H9 (cell line): ENCODE measurements around the gene CLEC4C. TPM values are rescaled to one million over a fixed set of nuclear protein-coding genes. Genes with fewer than 3 reads are reported as not detected.

Source experiments
- DNase-seq: peaks from one replicate; pipeline ENCODE4 v3.0.0-alpha.2; 2017
- H2AFZ ChIP-seq: one replicate; pipeline ENCODE4 v1.6.1; 2013; ENCODE audit warnings: mild to moderate bottlenecking, low read length, control low read depth, moderate library complexity
- H2AK5ac ChIP-seq: 2 replicates; pipeline ENCODE4 v1.6.1; 2013; ENCODE audit warnings: low read length, control low read depth, mixed read lengths; ENCODE audit not compliant: insufficient read length
- H2BK120ac ChIP-seq: one replicate; pipeline ENCODE4 v1.6.1; 2013; ENCODE audit warnings: low read depth, mild to moderate bottlenecking, low read length, control low read depth, inconsistent platforms; ENCODE audit not compliant: poor library complexity, severe bottlenecking
- H2BK12ac ChIP-seq: 2 replicates; pipeline ENCODE4 v1.6.1; 2013; ENCODE audit warnings: low read length, control low read depth, mixed read lengths, low read depth; ENCODE audit not compliant: insufficient read length
- H2BK15ac ChIP-seq: 2 replicates; pipeline ENCODE4 v1.6.1; 2013; ENCODE audit warnings: low read depth, low read length, control low read depth
- H2BK20ac ChIP-seq: one replicate; pipeline ENCODE4 v1.6.1; 2013; ENCODE audit warnings: low read depth, mild to moderate bottlenecking, low read length, control low read depth, inconsistent platforms; ENCODE audit not compliant: poor library complexity, severe bottlenecking
- H2BK5ac ChIP-seq: 2 replicates; pipeline ENCODE4 v1.6.1; 2013; ENCODE audit warnings: low read length, control low read depth, mixed read lengths; ENCODE audit not compliant: insufficient read length
- H3K14ac ChIP-seq: 2 replicates; pipeline ENCODE4 v1.6.1; 2013; ENCODE audit warnings: low read length, control low read depth; ENCODE audit not compliant: insufficient read depth
- H3K18ac ChIP-seq: 2 replicates; pipeline ENCODE4 v1.6.1; 2013; ENCODE audit warnings: low read depth, mild to moderate bottlenecking, mixed read lengths, low read length, control low read depth; ENCODE audit not compliant: insufficient read length
- H3K23ac ChIP-seq: 2 replicates; pipeline ENCODE4 v1.6.1; 2013; ENCODE audit warnings: low read length, control low read depth, mixed read lengths, low read depth; ENCODE audit not compliant: insufficient read length
- H3K23me2 ChIP-seq: 2 replicates; pipeline ENCODE4 v1.6.1; 2013; ENCODE audit warnings: low read depth, mild to moderate bottlenecking, mixed read lengths, low read length, control low read depth; ENCODE audit not compliant: insufficient read length, poor library complexity, severe bottlenecking
- H3K27ac ChIP-seq: 2 replicates; pipeline ENCODE4 v1.5.1; 2013; ENCODE audit warnings: low read length, control low read depth, mixed read lengths, low read depth; ENCODE audit not compliant: insufficient read length
- H3K27me3 ChIP-seq: 2 replicates; pipeline ENCODE4 v1.6.1; 2013; ENCODE audit warnings: low read length, control low read depth, inconsistent platforms; ENCODE audit not compliant: insufficient read depth
- H3K4ac ChIP-seq: 2 replicates; pipeline ENCODE4 v1.6.1; 2013; ENCODE audit warnings: low read depth, mild to moderate bottlenecking, control low read depth, inconsistent platforms, low read length, moderate library complexity
- H3K4me1 ChIP-seq: 2 replicates; pipeline ENCODE4 v1.6.1; 2013; ENCODE audit warnings: low read length, control low read depth, inconsistent platforms; ENCODE audit not compliant: insufficient read depth
- H3K4me2 ChIP-seq: 2 replicates; pipeline ENCODE4 v1.6.1; 2013; ENCODE audit warnings: low read length, control low read depth, mixed read lengths; ENCODE audit not compliant: insufficient read length, insufficient read depth
- H3K56ac ChIP-seq: 2 replicates; pipeline ENCODE4 v1.6.1; 2013; ENCODE audit warnings: low read depth, mild to moderate bottlenecking, mixed read lengths, low read length, control low read depth; ENCODE audit not compliant: insufficient read length
- H3K79me1 ChIP-seq: 2 replicates; pipeline ENCODE4 v1.6.1; 2013; ENCODE audit warnings: low read depth, mild to moderate bottlenecking, moderate library complexity, low read length, control low read depth, inconsistent platforms; ENCODE audit not compliant: insufficient read depth, poor library complexity, severe bottlenecking
- H3K79me2 ChIP-seq: 2 replicates; pipeline ENCODE4 v1.6.1; 2013; ENCODE audit warnings: low read length, control low read depth, inconsistent platforms; ENCODE audit not compliant: insufficient read depth
- H3K9ac ChIP-seq: 2 replicates; pipeline ENCODE4 v1.6.1; 2013; ENCODE audit warnings: low read length, control low read depth, mixed read lengths; ENCODE audit not compliant: insufficient read length; ENCODE audit errors: extremely low read depth
- H3K9me3 ChIP-seq: one replicate; pipeline ENCODE4 v1.6.1; 2013; ENCODE audit warnings: low read depth, low read length, inconsistent platforms; ENCODE audit not compliant: control insufficient read depth
- H3T11ph ChIP-seq: one replicate; pipeline ENCODE4 v1.6.1; 2013; ENCODE audit warnings: mild to moderate bottlenecking, low read length, control low read depth, inconsistent platforms
- H4K20me1 ChIP-seq: one replicate; pipeline ENCODE4 v1.6.1; 2013; ENCODE audit not compliant: control insufficient read depth, insufficient read length, insufficient read depth
- H4K5ac ChIP-seq: 2 replicates; pipeline ENCODE4 v1.6.1; 2013; ENCODE audit warnings: low read depth, mild to moderate bottlenecking, mixed read lengths, low read length, control low read depth; ENCODE audit not compliant: insufficient read length
- H4K8ac ChIP-seq: replicated peaks from 2 replicates; pipeline ENCODE4 v1.6.1; 2013; ENCODE audit warnings: low read length, control low read depth, mixed read lengths, low read depth; ENCODE audit not compliant: insufficient read length
- H4K91ac ChIP-seq: 2 replicates; pipeline ENCODE4 v1.6.1; 2013; ENCODE audit warnings: low read depth, mild to moderate bottlenecking, moderate library complexity, mixed read lengths, low read length, control low read depth; ENCODE audit not compliant: insufficient read length
- H3K27ac Mint-ChIP-seq, 3 experiments: 2 replicates in 2 of 3; 3 replicates in 1 of 3; pipeline ENCODE4 v1.8.0; 2020 to 2021; ENCODE audit warnings: mixed read lengths in 3 of 3, mild to moderate bottlenecking in 1 of 3, moderate library complexity in 1 of 3
- H3K27me3 Mint-ChIP-seq: 2 replicates; pipeline ENCODE4 v1.8.0; 2021; ENCODE audit warnings: low read depth, mild to moderate bottlenecking, moderate library complexity, mixed read lengths
- H3K36me3 Mint-ChIP-seq, 3 experiments: 2 replicates in 2 of 3; 3 replicates in 1 of 3; pipeline ENCODE4 v1.8.0; 2020 to 2021; ENCODE audit warnings: low read depth in 3 of 3, mixed read lengths in 3 of 3; ENCODE audit not compliant: insufficient read depth in 1 of 3
- H3K4me1 Mint-ChIP-seq, 2 experiments: 2 replicates each; pipeline ENCODE4 v1.8.0; 2020; ENCODE audit warnings: mixed read lengths in 2 of 2
- H3K4me3 Mint-ChIP-seq, 2 experiments: 2 replicates in 1 of 2; 3 replicates in 1 of 2; pipeline ENCODE4 v1.8.0; 2020 to 2021; ENCODE audit warnings: mild to moderate bottlenecking in 2 of 2, mixed read lengths in 2 of 2, moderate library complexity in 1 of 2
- H3K9me3 Mint-ChIP-seq, 2 experiments: 2 replicates in 1 of 2; 3 replicates in 1 of 2; pipeline ENCODE4 v1.8.0; 2020; ENCODE audit warnings: mild to moderate bottlenecking in 2 of 2, mixed read lengths in 2 of 2, moderate library complexity in 1 of 2
- WGBS: extraction: QIAGEN DNeasy Blood & Tissue Kit; methylation state at CpG from one replicate; pipeline ENCODE4 v1.1.7; 2013; ENCODE audit warnings: missing lambda C conversion rate, low lambda C conversion rate, mixed read lengths; ENCODE audit not compliant: insufficient read length; ENCODE audit errors: extremely low coverage; 5-methylcytosine and 5-hydroxymethylcytosine counted together
- total RNA-seq: library from RNA; stranded (reverse); gene quantifications from 2 replicates; pipeline ENCODE4 v1.2.1, GENCODE V29; 2021
- TF ChIP-seq, protein P1 (sequence below): fragments of 200-600 bp; sonication (generic); conservative IDR thresholded peaks from 3 replicates; pipeline ENCODE4 v1.8.0; 2021; ENCODE audit warnings: antibody characterized with exemption, mild to moderate bottlenecking

CLEC4C gene
- total RNA-seq, 1 experiment from 2014 or later = 0.26 TPM

DNA sequence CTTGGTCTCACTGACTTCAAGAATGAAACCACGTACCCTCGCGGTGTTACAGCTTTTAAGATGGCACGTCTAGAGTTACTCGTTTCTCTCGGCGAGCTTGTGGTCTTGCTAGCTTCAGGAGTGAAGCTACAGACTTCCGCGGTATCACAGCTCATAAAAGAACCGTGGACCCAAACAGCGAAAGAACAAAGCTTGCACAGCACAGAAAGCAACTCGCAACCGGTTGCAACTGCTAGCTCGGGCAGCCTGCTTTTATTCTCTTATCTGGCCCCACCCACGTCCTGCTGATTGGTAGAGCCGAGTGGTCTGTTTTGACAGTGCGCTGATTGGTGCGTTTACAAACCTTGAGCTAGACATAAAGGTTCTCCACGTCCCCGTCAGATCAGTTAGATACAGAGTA lies 4.2 kb upstream of the CLEC4C start:
- Mint-ChIP-seq H3K4me3 (no peak overlapping the region), H3K27ac (peak overlapping the region in 1 of 3 experiments; percentile 90; a peak in 4 of 7 replicates), H3K9me3 (peaks cover 5 to 10% of the 10 kb centered on the region in 2 experiments; a peak in 4 of 5 replicates), H3K4me1 (peaks cover 13% of the 10 kb centered on the region in 2 experiments; a peak in 2 of 4 replicates), H3K27me3 (no peaks in the 10 kb centered on the region), H3K36me3 (peaks cover 0 to 6% (median 5%) of the 10 kb centered on the region in 3 experiments; a peak in 5 of 7 replicates)
- Histone ChIP-seq H3K4me2 (no peak overlapping the region), H3K18ac (no peak overlapping the region), H3K9ac (no peak overlapping the region), H4K5ac (no peak overlapping the region), H2BK12ac (no peak overlapping the region), H3K79me2 (no peaks in the 10 kb centered on the region), H2BK120ac (no peak overlapping the region), H3K23me2 (no peaks in the 10 kb centered on the region), H4K91ac (no peak overlapping the region), H3K4me1 (no peaks in the 10 kb centered on the region), H3K14ac (no peak overlapping the region), H3K56ac (no peak overlapping the region), H3K79me1 (no peaks in the 10 kb centered on the region), H2AFZ (no peak overlapping the region), H3K27ac (no peak overlapping the region), H4K20me1 (no peaks in the 10 kb centered on the region), H3K4ac (no peak overlapping the region), H4K8ac (no peak overlapping the region), H3T11ph (no peak overlapping the region), H2BK20ac (no peak overlapping the region), H3K27me3 (no peaks in the 10 kb centered on the region), H2BK5ac (no peak overlapping the region), H2AK5ac (no peak overlapping the region), H2BK15ac (no peak overlapping the region), H3K23ac (no peak overlapping the region), H3K9me3 (no peaks in the 10 kb centered on the region)
- WGBS = no CpG with 5 or more reads among the region's 20 CpGs
- TF ChIP-seq, protein P1, sequence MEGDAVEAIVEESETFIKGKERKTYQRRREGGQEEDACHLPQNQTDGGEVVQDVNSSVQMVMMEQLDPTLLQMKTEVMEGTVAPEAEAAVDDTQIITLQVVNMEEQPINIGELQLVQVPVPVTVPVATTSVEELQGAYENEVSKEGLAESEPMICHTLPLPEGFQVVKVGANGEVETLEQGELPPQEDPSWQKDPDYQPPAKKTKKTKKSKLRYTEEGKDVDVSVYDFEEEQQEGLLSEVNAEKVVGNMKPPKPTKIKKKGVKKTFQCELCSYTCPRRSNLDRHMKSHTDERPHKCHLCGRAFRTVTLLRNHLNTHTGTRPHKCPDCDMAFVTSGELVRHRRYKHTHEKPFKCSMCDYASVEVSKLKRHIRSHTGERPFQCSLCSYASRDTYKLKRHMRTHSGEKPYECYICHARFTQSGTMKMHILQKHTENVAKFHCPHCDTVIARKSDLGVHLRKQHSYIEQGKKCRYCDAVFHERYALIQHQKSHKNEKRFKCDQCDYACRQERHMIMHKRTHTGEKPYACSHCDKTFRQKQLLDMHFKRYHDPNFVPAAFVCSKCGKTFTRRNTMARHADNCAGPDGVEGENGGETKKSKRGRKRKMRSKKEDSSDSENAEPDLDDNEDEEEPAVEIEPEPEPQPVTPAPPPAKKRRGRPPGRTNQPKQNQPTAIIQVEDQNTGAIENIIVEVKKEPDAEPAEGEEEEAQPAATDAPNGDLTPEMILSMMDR = no peak
- peak; percentile 38 for DNase-seq
